H1 (cell line): ENCODE measurements around the gene PLAC9. TPM values are rescaled to one million over a fixed set of nuclear protein-coding genes. Genes with fewer than 3 reads are reported as not detected.

Source experiments
- CTCF ChIA-PET: fragments of 300-600 bp; sonication (Branson Sonifier 250); formaldehyde crosslinking; loops from one replicate; lab custom pipeline; 2021; ENCODE audit not compliant: partially characterized antibody; lab: Charles Lee
- POLR2A ChIA-PET: fragments of 300-600 bp; sonication (Branson Sonifier 250); formaldehyde crosslinking; loops from one replicate; lab custom pipeline; 2021; ENCODE audit warnings: inconsistent platforms; ENCODE audit not compliant: partially characterized antibody; lab: Charles Lee
- DNase-seq, 2 experiments: peaks; one replicate each; pipeline versions ENCODE4 v3.0.0 to v3.0.0-alpha.2; 2010 to 2022; ENCODE audit warnings: low spot score in 2 of 2, low read depth in 1 of 2, mixed read lengths in 1 of 2
- FAIRE-seq: peaks from 2 replicates; lab custom pipeline; 2011; peaks lifted over from hg19 to GRCh38; lab: Jason Lieb, UNC
- H2AFZ ChIP-seq: 2 replicates; pipeline ENCODE4 v1.8.1; 2012; ENCODE audit warnings: low read length, inconsistent platforms
- H2AK5ac ChIP-seq: 2 replicates; pipeline ENCODE4 v1.6.1; 2013; ENCODE audit warnings: low read depth, low read length
- H2BK120ac ChIP-seq: replicated peaks from 2 replicates; pipeline ENCODE3; 2013; ENCODE audit warnings: low read depth, low read length, inconsistent platforms
- H2BK12ac ChIP-seq: 2 replicates; pipeline ENCODE4 v1.6.1; 2013; ENCODE audit warnings: low read depth, low read length
- H2BK15ac ChIP-seq: 2 replicates; pipeline ENCODE4 v1.6.1; 2013; ENCODE audit warnings: low read length
- H2BK20ac ChIP-seq: 2 replicates; pipeline ENCODE4 v1.6.1; 2013; ENCODE audit warnings: low read length
- H2BK5ac ChIP-seq: 2 replicates; pipeline ENCODE4 v1.6.1; 2013; ENCODE audit warnings: low read depth, low read length
- H3K14ac ChIP-seq: 2 replicates; pipeline ENCODE4 v1.6.1; 2013; ENCODE audit warnings: inconsistent platforms; ENCODE audit not compliant: insufficient read length
- H3K18ac ChIP-seq: 2 replicates; pipeline ENCODE4 v1.6.1; 2013; ENCODE audit warnings: low read length; ENCODE audit errors: extremely low read depth
- H3K23ac ChIP-seq: 2 replicates; pipeline ENCODE4 v1.6.1; 2013; ENCODE audit warnings: inconsistent platforms; ENCODE audit not compliant: insufficient read length
- H3K23me2 ChIP-seq: 2 replicates; pipeline ENCODE4 v1.6.1; 2013; ENCODE audit warnings: low read depth, low read length
- H3K27ac ChIP-seq: 2 replicates; pipeline ENCODE4 v1.6.1; 2011; ENCODE audit warnings: low read depth, low read length, inconsistent platforms
- H3K27me3 ChIP-seq, 4 experiments: replicated peaks in 1 of 4; 1 replicate in 1 of 4; 2 replicates in 3 of 4; pipeline versions ENCODE4 v1.6.1 to v1.8.1; 2011 to 2013; ENCODE audit warnings: low read length in 3 of 4, mild to moderate bottlenecking in 3 of 4, inconsistent platforms in 2 of 4, mixed read lengths in 2 of 4, moderate library complexity in 1 of 4; ENCODE audit not compliant: control insufficient read depth in 3 of 4, insufficient read depth in 3 of 4; ENCODE audit errors: extremely low read depth in 1 of 4
- H3K36me3 ChIP-seq, 4 experiments: 2 replicates each; pipeline versions ENCODE4 v1.6.1 to v1.8.1; 2011 to 2013; ENCODE audit warnings: mild to moderate bottlenecking in 4 of 4, low read length in 3 of 4, moderate library complexity in 2 of 4, control low read depth in 1 of 4, inconsistent platforms in 1 of 4; ENCODE audit not compliant: insufficient read depth in 4 of 4, control insufficient read depth in 2 of 4
- H3K4ac ChIP-seq: replicated peaks from 2 replicates; pipeline ENCODE3; 2013; ENCODE audit warnings: low read length, low read depth, mixed read lengths, inconsistent platforms; ENCODE audit not compliant: insufficient read length
- H3K4me1 ChIP-seq, 4 experiments: replicated peaks in 1 of 4; 1 replicate in 1 of 4; 2 replicates in 3 of 4; pipeline versions ENCODE4 v1.6.1 to v1.8.1; 2011 to 2013; ENCODE audit warnings: low read length in 3 of 4, inconsistent platforms in 2 of 4, mixed read lengths in 1 of 4; ENCODE audit not compliant: insufficient read depth in 4 of 4, control insufficient read depth in 3 of 4
- H3K4me2 ChIP-seq, 2 experiments: 2 replicates each; pipeline versions ENCODE4 v1.6.1 to v1.8.1; 2011 to 2013; ENCODE audit warnings: low read depth in 2 of 2, low read length in 2 of 2, control low read depth in 1 of 2, inconsistent platforms in 1 of 2, mild to moderate bottlenecking in 1 of 2; ENCODE audit not compliant: insufficient read depth in 1 of 2
- H3K4me3 ChIP-seq, 4 experiments: fragments of 200-600, 300-600 bp in 1 of 4; sonication (generic), shearing (Covaris generic), sonication (Bioruptor Twin) in 1 of 4; 2 replicates each; pipeline versions ENCODE4 v1.5.1 to v1.8.1; 2011 to 2016; ENCODE audit warnings: low read length in 4 of 4, low read depth in 3 of 4, control low read depth in 2 of 4, inconsistent platforms in 2 of 4, mild to moderate bottlenecking in 2 of 4, mixed read lengths in 1 of 4, moderate library complexity in 1 of 4; ENCODE audit not compliant: insufficient read depth in 2 of 4; ENCODE audit errors: extremely low read depth in 1 of 4
- H3K56ac ChIP-seq: replicated peaks from 2 replicates; pipeline ENCODE3; 2013; ENCODE audit warnings: low read depth, mild to moderate bottlenecking, mixed read lengths, low read length, inconsistent platforms; ENCODE audit not compliant: insufficient read length
- H3K79me1 ChIP-seq: 2 replicates; pipeline ENCODE4 v1.6.1; 2013; ENCODE audit warnings: low read depth, low read length, control low read depth
- H3K79me2 ChIP-seq, 2 experiments: 2 replicates each; pipeline versions ENCODE4 v1.6.1 to v1.8.1; 2012 to 2013; ENCODE audit warnings: low read length in 2 of 2, mild to moderate bottlenecking in 2 of 2, inconsistent platforms in 1 of 2; ENCODE audit not compliant: insufficient read depth in 2 of 2, control insufficient read depth in 1 of 2
- H3K9ac ChIP-seq, 4 experiments: replicated peaks in 1 of 4; 1 replicate in 1 of 4; 2 replicates in 3 of 4; pipeline versions ENCODE4 v1.6.1 to v1.8.1; 2011 to 2013; ENCODE audit warnings: low read depth in 3 of 4, low read length in 3 of 4, control low read depth in 2 of 4, mild to moderate bottlenecking in 2 of 4, moderate library complexity in 2 of 4, inconsistent platforms in 1 of 4; ENCODE audit errors: extremely low read depth in 1 of 4
- H3K9me3 ChIP-seq, 2 experiments: 2 replicates each; pipeline versions ENCODE4 v1.6.1 to v1.8.1; 2012 to 2013; ENCODE audit warnings: mild to moderate bottlenecking in 2 of 2, moderate library complexity in 2 of 2, control low read depth in 1 of 2, inconsistent platforms in 1 of 2, low read depth in 1 of 2, low read length in 1 of 2, mixed read lengths in 1 of 2; ENCODE audit not compliant: insufficient read depth in 2 of 2
- H4K20me1 ChIP-seq, 2 experiments: replicated peaks in 1 of 2; 2 replicates each; pipeline versions ENCODE3 to v1.8.1; 2011 to 2013; ENCODE audit warnings: inconsistent platforms in 2 of 2, low read length in 2 of 2, mild to moderate bottlenecking in 1 of 2; ENCODE audit not compliant: insufficient read depth in 2 of 2, control insufficient read depth in 1 of 2
- H4K5ac ChIP-seq: 2 replicates; pipeline ENCODE4 v1.6.1; 2013; ENCODE audit warnings: low read length, low read depth, mixed read lengths, inconsistent platforms; ENCODE audit not compliant: insufficient read length
- H4K8ac ChIP-seq: 2 replicates; pipeline ENCODE4 v1.8.0; 2013; ENCODE audit warnings: mild to moderate bottlenecking, moderate library complexity, low read length, inconsistent platforms; ENCODE audit not compliant: insufficient read depth; ENCODE audit errors: extremely low read depth
- H4K91ac ChIP-seq: replicated peaks from 2 replicates; pipeline ENCODE3; 2013; ENCODE audit warnings: low read length, mixed read lengths, inconsistent platforms; ENCODE audit not compliant: insufficient read length
- ATF2 ChIP-seq: IDR thresholded peaks from 2 replicates; pipeline ENCODE4 v1.6.1; 2012; ENCODE audit warnings: low read length, inconsistent platforms
- BRCA1 ChIP-seq: IDR thresholded peaks from 2 replicates; pipeline ENCODE4 v1.6.1; 2012; ENCODE audit warnings: low read depth, low read length, improper control_type of control experiment
- CHD1 ChIP-seq: IDR thresholded peaks from 2 replicates; pipeline ENCODE4 v1.6.1; 2012; ENCODE audit warnings: low read depth, low read length, improper control_type of control experiment
- EGR1 ChIP-seq: IDR thresholded peaks from 2 replicates; pipeline ENCODE4 v1.6.1; 2011; ENCODE audit warnings: low read depth, low read length, borderline replicate concordance
- EP300 ChIP-seq, 2 experiments: IDR thresholded peaks; 1 replicate in 1 of 2; 2 replicates in 1 of 2; pipeline ENCODE4 v1.6.1; 2011 to 2012; ENCODE audit warnings: low read depth in 2 of 2, low read length in 2 of 2, mild to moderate bottlenecking in 2 of 2, borderline replicate concordance in 1 of 2, inconsistent platforms in 1 of 2, moderate library complexity in 1 of 2
- GABPA ChIP-seq: IDR thresholded peaks from 2 replicates; pipeline ENCODE4 v1.6.1; 2011; ENCODE audit warnings: mild to moderate bottlenecking, low read length, moderate library complexity, borderline replicate concordance; ENCODE audit not compliant: insufficient read depth
- JUN ChIP-seq: IDR thresholded peaks from 2 replicates; pipeline ENCODE4 v1.6.1; 2011; ENCODE audit warnings: low read depth, mild to moderate bottlenecking, improper control_type of control experiment, low read length
- NANOG ChIP-seq: IDR thresholded peaks from 2 replicates; pipeline ENCODE4 v1.6.1; 2011; ENCODE audit warnings: low read length, low read depth, mild to moderate bottlenecking, inconsistent platforms; ENCODE audit not compliant: insufficient read depth, poor library complexity, severe bottlenecking
- SIX5 ChIP-seq: IDR thresholded peaks from 2 replicates; pipeline ENCODE4 v1.6.1; 2011; ENCODE audit warnings: mild to moderate bottlenecking, low read depth, low read length
- ZNF274 ChIP-seq: IDR thresholded peaks from 2 replicates; pipeline ENCODE4 v1.7.0; 2012; ENCODE audit warnings: low read length, borderline replicate concordance; ENCODE audit errors: extremely low read depth
- WGBS, 2 experiments: shearing (Covaris generic) in 1 of 2; methylation state at CpG; one replicate each; pipeline versions ENCODE4 v1.1.6 to v1.1.7; 2013 to 2015; ENCODE audit warnings: low lambda C conversion rate in 2 of 2, mixed read lengths in 2 of 2, inconsistent platforms in 1 of 2, low coverage in 1 of 2, missing lambda C conversion rate in 1 of 2; ENCODE audit not compliant: insufficient replicate concordance in 2 of 2, insufficient coverage in 1 of 2, insufficient read length in 1 of 2; ENCODE audit errors: extremely low coverage in 1 of 2, missing lambda C conversion rate in 1 of 2; 5-methylcytosine and 5-hydroxymethylcytosine counted together
- polyA plus RNA-seq, 7 experiments: library from polyadenylated mRNA; depleted of rRNA in 3 of 7; stranded (reverse) in 5 of 7; unstranded in 2 of 7; fragments of >200 nt in 5 of 7; fragments of 200-250 nt in 2 of 7; gene quantifications; 1 replicate in 5 of 7; 2 replicates in 1 of 7; 4 replicates in 1 of 7; pipeline versions ENCODE4 v1.2.1 to v1.2.3, GENCODE V29; 2011 to 2013; ENCODE audit warnings: missing spikeins in 2 of 7, mixed read lengths in 2 of 7
- total RNA-seq: library from RNA; stranded (reverse); fragmentation: NEBNext Ultra II Directional; extraction: Animal tissue kit (Norgen Biotek cat#: 25700); gene quantifications from 2 replicates; pipeline ENCODE4 v1.2.1, GENCODE V29; 2021

The PLAC9 gene
- total and polyA plus RNA-seq, 2 of the 8 experiments (the other 6 are each of a cell fraction or from before 2014, with no cell fraction given) = 8.4 to 16.7 TPM

GRCh38 chr10:80170026-80170425 is 37.5 kb downstream of the PLAC9 start:
- Histone ChIP-seq H3K27me3 (no peaks in the 10 kb centered on the region), H3K4me2 (no peak overlapping the region), H3K23ac (no peak overlapping the region), H2AK5ac (no peak overlapping the region), H3K56ac (no peak overlapping the region), H3K18ac (no peak overlapping the region; the same call in 1 of the 2 replicates), H2BK5ac (no peak overlapping the region), H2BK12ac (no peak overlapping the region), H4K91ac (no peak overlapping the region), H3K79me2 (no peaks in the 10 kb centered on the region), H3K36me3 (no peaks in the 10 kb centered on the region), H3K14ac (no peak overlapping the region), H4K5ac (no peak overlapping the region), H4K20me1 (peaks cover 2% of the 10 kb centered on the region in 2 experiments), H4K8ac (no peak overlapping the region), H2BK15ac (no peak overlapping the region), H3K9me3 (no peaks in the 10 kb centered on the region), H3K9ac (no peak overlapping the region), H2AFZ (no peak overlapping the region), H2BK120ac (no peak overlapping the region), H3K4ac (no peak overlapping the region), H3K79me1 (peaks cover 4% of the 10 kb centered on the region), H3K4me1 (peaks cover 4 to 16% (median 9%) of the 10 kb centered on the region in 4 experiments), H2BK20ac (no peak overlapping the region), H3K27ac (no peak overlapping the region), H3K23me2 (no peaks in the 10 kb centered on the region), H3K4me3 (no peak overlapping the region)
- DNase-seq (no peak), FAIRE-seq (no peak)
- CTCF ChIA-PET = interaction anchor here (0.6 to 5.8 kb wide), 8 partner anchors 8 to 152 kb away, joined by 3 to 59 read pairs (median 8); no protein-coding TSS in a partner anchor
- whole genome bisulfite sequencing, 2 experiments = 75% methylated on average over 4 of the region's 4 CpGs; no CpG with 5 or more reads in 1 of the 2 experiments
- POLR2A ChIA-PET = interaction anchor here (1.3 to 1.4 kb wide), 2 partner anchors 10 to 33 kb away, joined by 3 read pairs; no protein-coding TSS in a partner anchor
- TF ChIP-seq EP300 (IDR thresholded peaks at IDR 0.05; ENCODE audit: borderline replicate concordance in 1 of 2, low read depth in 2 of 2, low read length in 2 of 2) = no peak
- no peak for TF ChIP-seq ATF2
- TF ChIP-seq CHD1 = no peak
- no peak for TF ChIP-seq BRCA1
- no peak for TF ChIP-seq EGR1
- TF ChIP-seq ZNF274 = no peak
- no peak for TF ChIP-seq SIX5
- TF ChIP-seq NANOG = no peak
- TF ChIP-seq JUN = no peak
- no peak for TF ChIP-seq GABPA
